ENCODE results near the gene SLC38A5. TPM values are rescaled to one million over a fixed set of nuclear protein-coding genes. Genes with fewer than 3 reads are reported as not detected.
A peak's percentile ranks its signal among the peaks of the same experiment; 100 is the strongest.

SLC38A5 gene
- total RNA-seq, 1 donor from 2014 or later: 2.3 TPM

DNA sequence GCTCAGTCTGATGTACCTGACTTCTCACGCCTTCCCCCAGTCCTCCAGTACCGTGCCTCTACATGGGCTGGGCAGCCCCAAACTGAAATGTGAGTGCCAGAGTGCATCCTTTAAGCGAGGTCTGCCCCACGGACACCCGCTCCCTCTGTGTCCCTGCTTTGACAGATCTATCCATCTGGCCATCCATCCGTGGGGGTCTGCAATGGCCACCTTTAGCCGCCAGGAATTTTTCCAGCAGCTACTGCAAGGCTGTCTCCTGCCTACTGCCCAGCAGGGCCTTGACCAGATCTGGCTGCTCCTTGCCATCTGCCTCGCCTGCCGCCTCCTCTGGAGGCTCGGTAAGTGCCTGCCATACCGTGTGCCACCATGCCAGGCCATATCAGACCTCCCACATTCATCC lies 39.6 kb upstream of the SLC38A5 start:
- Mint-ChIP-seq H3K4me1 (peaks cover 19% of the 10 kb centered on the region), H3K27ac (no peak overlapping the region), H3K4me3 (peak overlapping the region; percentile 92), H3K9me3 (peaks cover 18% of the 10 kb centered on the region), H3K27me3 (ENCODE audit: insufficient read depth, low read depth) (peaks cover 11% of the 10 kb centered on the region), H3K36me3 (peaks cover 5% of the 10 kb centered on the region)
- Histone ChIP-seq H3K9me3 (ENCODE audit: low read depth) (no peaks in the 10 kb centered on the region), H2AFZ (replicated peaks) (peak overlapping the region; percentile 87), H3K9ac (no peak overlapping the region), H3K4me2 (peak overlapping the region; percentile 81), H3K27me3 (no peaks in the 10 kb centered on the region), H4K20me1 (ENCODE audit: low read depth) (no peaks in the 10 kb centered on the region), H3F3A (ENCODE audit: low read depth) (no peaks in the 10 kb centered on the region), H3K4me1 (peaks cover 3% of the 10 kb centered on the region), H3K4me3 (peak overlapping the region; percentile 73), H3K36me3 (no peaks in the 10 kb centered on the region), H3K79me2 (ENCODE audit: low read depth) (no peaks in the 10 kb centered on the region), H3K27ac (no peak overlapping the region)
- TF ChIP-seq, protein P1, sequence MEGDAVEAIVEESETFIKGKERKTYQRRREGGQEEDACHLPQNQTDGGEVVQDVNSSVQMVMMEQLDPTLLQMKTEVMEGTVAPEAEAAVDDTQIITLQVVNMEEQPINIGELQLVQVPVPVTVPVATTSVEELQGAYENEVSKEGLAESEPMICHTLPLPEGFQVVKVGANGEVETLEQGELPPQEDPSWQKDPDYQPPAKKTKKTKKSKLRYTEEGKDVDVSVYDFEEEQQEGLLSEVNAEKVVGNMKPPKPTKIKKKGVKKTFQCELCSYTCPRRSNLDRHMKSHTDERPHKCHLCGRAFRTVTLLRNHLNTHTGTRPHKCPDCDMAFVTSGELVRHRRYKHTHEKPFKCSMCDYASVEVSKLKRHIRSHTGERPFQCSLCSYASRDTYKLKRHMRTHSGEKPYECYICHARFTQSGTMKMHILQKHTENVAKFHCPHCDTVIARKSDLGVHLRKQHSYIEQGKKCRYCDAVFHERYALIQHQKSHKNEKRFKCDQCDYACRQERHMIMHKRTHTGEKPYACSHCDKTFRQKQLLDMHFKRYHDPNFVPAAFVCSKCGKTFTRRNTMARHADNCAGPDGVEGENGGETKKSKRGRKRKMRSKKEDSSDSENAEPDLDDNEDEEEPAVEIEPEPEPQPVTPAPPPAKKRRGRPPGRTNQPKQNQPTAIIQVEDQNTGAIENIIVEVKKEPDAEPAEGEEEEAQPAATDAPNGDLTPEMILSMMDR (IDR thresholded peaks at IDR 0.05): no peak
- TF ChIP-seq EZH2phosphoT487 (IDR thresholded peaks at IDR 0.05) (no peak), EZH2 (IDR thresholded peaks at IDR 0.05) (no peak)
- DNase-seq (ENCODE audit: low spot score): no peak

DNA sequence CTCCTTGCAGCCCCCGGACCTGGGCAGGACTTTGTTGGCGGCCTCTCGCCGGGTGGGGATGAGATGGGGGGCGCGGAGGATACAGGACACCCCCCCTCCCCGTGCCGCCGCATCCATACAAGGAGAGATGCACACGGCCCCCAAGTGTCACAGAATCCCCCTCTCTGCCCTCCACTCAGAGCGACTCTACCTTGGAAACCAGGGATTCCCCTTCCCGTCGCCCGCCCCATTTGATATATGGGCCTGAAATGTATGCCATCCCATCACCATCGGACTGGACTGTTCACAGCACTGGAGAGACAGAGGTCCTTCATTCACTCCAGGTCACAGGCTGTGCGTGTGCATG lies 39.2 kb upstream of the SLC38A5 start:
- TF ChIP-seq, protein P1 (IDR thresholded peaks at IDR 0.05): no peak
- no peak for TF ChIP-seq EZH2 (IDR thresholded peaks at IDR 0.05)
- Mint-ChIP-seq H3K4me3 (peak overlapping the region; percentile 92), H3K9me3 (peaks cover 15% of the 10 kb centered on the region), H3K27ac (no peak overlapping the region), H3K4me1 (peaks cover 19% of the 10 kb centered on the region), H3K27me3 (ENCODE audit: insufficient read depth, low read depth) (peaks cover 8% of the 10 kb centered on the region), H3K36me3 (peaks cover 5% of the 10 kb centered on the region)
- H3K9me3 ChIP-seq (ENCODE audit: low read depth): no peaks in the 10 kb centered on the region
- peak overlapping the region; percentile 81 for H3K4me2 ChIP-seq
- no peaks in the 10 kb centered on the region for H3F3A ChIP-seq (ENCODE audit: low read depth)
- H3K79me2 ChIP-seq (ENCODE audit: low read depth): no peaks in the 10 kb centered on the region
- no peak overlapping the region for H3K27ac ChIP-seq
- no peaks in the 10 kb centered on the region for H3K36me3 ChIP-seq
- peak overlapping the region; percentile 20 for H3K9ac ChIP-seq
- H2AFZ ChIP-seq (replicated peaks): peak overlapping the region; percentile 87
- peak; percentile 9 for DNase-seq (ENCODE audit: low spot score)
- H3K4me3 ChIP-seq: peak overlapping the region; percentile 73
- H3K27me3 ChIP-seq: no peaks in the 10 kb centered on the region
- peaks cover 3% of the 10 kb centered on the region for H3K4me1 ChIP-seq
- H4K20me1 ChIP-seq (ENCODE audit: low read depth): no peaks in the 10 kb centered on the region

DNA sequence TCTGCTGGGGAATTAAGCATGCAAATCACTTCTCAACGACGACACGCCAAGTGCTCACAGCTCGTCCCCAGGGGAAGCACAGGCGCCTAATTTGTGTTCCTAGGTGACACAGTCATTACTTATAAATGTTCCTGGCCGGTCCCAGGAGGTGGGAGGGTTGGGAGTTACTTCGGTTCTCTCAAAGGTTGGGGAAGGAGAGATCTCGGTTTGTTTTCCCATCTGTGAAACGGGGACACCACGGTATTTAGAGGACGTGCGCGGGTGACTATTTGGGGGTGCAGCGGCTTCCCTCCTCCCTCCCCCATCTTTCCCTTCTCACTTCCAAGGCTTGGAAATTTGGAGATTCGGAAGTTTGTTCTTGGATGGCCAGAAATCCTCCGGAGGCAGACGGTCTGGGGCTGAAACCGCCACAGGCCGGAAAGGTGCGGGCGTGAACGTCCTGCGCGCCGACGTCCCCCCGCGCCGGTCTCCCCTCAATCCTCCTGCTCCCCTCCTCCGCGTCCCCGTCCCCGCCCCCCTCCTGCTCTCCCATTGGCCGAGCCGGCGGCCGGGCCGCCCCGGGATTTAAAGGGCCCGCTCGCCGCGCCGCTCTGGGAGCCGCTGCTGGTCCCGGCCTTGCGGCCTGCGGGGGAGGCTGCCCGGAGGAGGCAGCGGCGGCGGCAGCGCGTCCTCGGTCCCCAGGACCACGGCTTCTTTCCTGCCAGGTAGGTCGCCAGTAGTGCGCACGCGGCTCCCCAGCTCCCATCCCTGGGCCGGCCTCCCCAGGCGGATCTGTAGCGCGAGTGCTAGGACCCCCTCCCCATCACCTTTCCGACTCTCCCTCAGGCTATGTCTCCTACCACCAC lies 38.6 kb upstream of the SLC38A5 start, which contains the start of gene PORCN:
Gene PORCN, plus strand, starts transcription at position 593 of the 845 bp plus-strand sequence. CDS start 829 bp downstream, outside the sequence.
- Histone ChIP-seq H3K27ac (no peak within 1 kb of the TSS), H3K9me3 (ENCODE audit: low read depth) (no peaks in the 10 kb centered on the region), H3K36me3 (no peaks in the 10 kb centered on the region), H3F3A (ENCODE audit: low read depth) (no peaks in the 10 kb centered on the region), H4K20me1 (ENCODE audit: low read depth) (no peaks in the 10 kb centered on the region), H3K4me3 (peak within 1 kb of the TSS; percentile 73), H3K79me2 (ENCODE audit: low read depth) (no peaks in the 10 kb centered on the region), H3K27me3 (no peaks in the 10 kb centered on the region), H2AFZ (replicated peaks) (peak within 1 kb of the TSS; percentile 87), H3K4me2 (peak within 1 kb of the TSS; percentile 81), H3K4me1 (peaks cover 3% of the 10 kb centered on the region), H3K9ac (peak within 1 kb of the TSS; percentile 58)
- peak; percentile 84 for DNase-seq (ENCODE audit: low spot score)
- no peak for TF ChIP-seq EZH2 (IDR thresholded peaks at IDR 0.05)
- TF ChIP-seq, protein P1 (IDR thresholded peaks at IDR 0.05): no peak
- TF ChIP-seq EZH2phosphoT487 (IDR thresholded peaks at IDR 0.05): no peak
- peak within 1 kb of the TSS; percentile 92 for H3K4me3 Mint-ChIP-seq
- no peak within 1 kb of the TSS for H3K27ac Mint-ChIP-seq
- H3K4me1 Mint-ChIP-seq: peaks cover 18% of the 10 kb centered on the region
- peaks cover 7% of the 10 kb centered on the region for H3K36me3 Mint-ChIP-seq
- H3K27me3 Mint-ChIP-seq (ENCODE audit: insufficient read depth, low read depth): peaks cover 8% of the 10 kb centered on the region
- peaks cover 15% of the 10 kb centered on the region for H3K9me3 Mint-ChIP-seq

Measured in neural progenitor cell (in vitro differentiated cells).